Type B pancreatic cell (in vitro differentiated cells): ENCODE results near the gene FAM131B. TPM values are rescaled to one million over a fixed set of nuclear protein-coding genes. Genes with fewer than 3 reads are reported as not detected.

Experiments used
- DNase-seq: peaks from one replicate; pipeline ENCODE4 v3.0.0; 2021; ENCODE audit warnings: mixed read lengths; ENCODE audit not compliant: unreplicated experiment; ENCODE audit errors: extremely low spot score
- H3K27ac Mint-ChIP-seq: 2 replicates; pipeline ENCODE4 v1.8.0; 2021; ENCODE audit warnings: mild to moderate bottlenecking, mixed read lengths
- H3K27me3 Mint-ChIP-seq: 2 replicates; pipeline ENCODE4 v1.8.0; 2021; ENCODE audit warnings: mixed read lengths
- H3K36me3 Mint-ChIP-seq: 2 replicates; pipeline ENCODE4 v1.8.0; 2021; ENCODE audit warnings: mixed read lengths
- H3K4me1 Mint-ChIP-seq: one replicate; pipeline ENCODE4 v1.8.0; 2021; ENCODE audit warnings: mixed read lengths; ENCODE audit not compliant: unreplicated experiment
- H3K4me3 Mint-ChIP-seq: 2 replicates; pipeline ENCODE4 v1.8.0; 2021; ENCODE audit warnings: mild to moderate bottlenecking, mixed read lengths
- H3K9me3 Mint-ChIP-seq: 2 replicates; pipeline ENCODE4 v1.8.0; 2021; ENCODE audit warnings: mixed read lengths
- CTCF ChIP-seq: fragments of 200-600 bp; sonication (generic); conservative IDR thresholded peaks from 2 replicates; pipeline ENCODE4 v1.5.0; 2021; ENCODE audit warnings: antibody characterized with exemption, mild to moderate bottlenecking
- total RNA-seq: library from RNA; stranded (reverse); gene quantifications from 2 replicates; pipeline ENCODE4 v1.2.1, GENCODE V29; 2021; ENCODE audit warnings: low replicate concordance

Gene FAM131B
- total RNA-seq, 1 donor from 2014 or later, result 6.5 TPM

GRCh38 chr7:143383642-143383957 lies 21.1 kb upstream of the FAM131B start:
- no peaks in the 10 kb centered on the region for H3K36me3 Mint-ChIP-seq
- H3K4me3 Mint-ChIP-seq, result peak overlapping the region; percentile 82
- TF ChIP-seq CTCF, result no peak
- H3K4me1 Mint-ChIP-seq, result peaks cover 19% of the 10 kb centered on the region
- H3K9me3 Mint-ChIP-seq, result no peaks in the 10 kb centered on the region
- no peak for DNase-seq
- no peak overlapping the region for H3K27ac Mint-ChIP-seq
- no peaks in the 10 kb centered on the region for H3K27me3 Mint-ChIP-seq

- no peak for TF ChIP-seq CTCF
- H3K9me3 Mint-ChIP-seq, result no peaks in the 10 kb centered on the region
- H3K4me1 Mint-ChIP-seq, result peaks cover 19% of the 10 kb centered on the region
- H3K27ac Mint-ChIP-seq, result no peak overlapping the region
- H3K36me3 Mint-ChIP-seq, result no peaks in the 10 kb centered on the region
- no peaks in the 10 kb centered on the region for H3K27me3 Mint-ChIP-seq
- peak overlapping the region; percentile 82 for H3K4me3 Mint-ChIP-seq
- DNase-seq, result no peak
Observed at GRCh38 chr7:143382791-143383641, 20.5 kb upstream of the FAM131B start.

- Mint-ChIP-seq H3K9me3 (no peaks in the 10 kb centered on the region), H3K4me3 (peak overlapping the region; percentile 82)
- no peak for TF ChIP-seq CTCF
Observed at GRCh38 chr7:143382126-143382790, 19.7 kb upstream of the FAM131B start.

GRCh38 chr7:143381427-143382125 lies 19.1 kb upstream of the FAM131B start:
- peaks cover 19% of the 10 kb centered on the region for H3K4me1 Mint-ChIP-seq
- no peaks in the 10 kb centered on the region for H3K27me3 Mint-ChIP-seq
- H3K27ac Mint-ChIP-seq, result no peak overlapping the region
- no peaks in the 10 kb centered on the region for H3K9me3 Mint-ChIP-seq
- H3K4me3 Mint-ChIP-seq, result peak overlapping the region; percentile 82
- no peak for DNase-seq
- TF ChIP-seq CTCF, result no peak
- H3K36me3 Mint-ChIP-seq, result no peaks in the 10 kb centered on the region

More at GRCh38 chr7:143382126-143382790, 19.7 kb upstream of the FAM131B start:
- DNase-seq, result no peak
- Mint-ChIP-seq H3K4me1 (peaks cover 19% of the 10 kb centered on the region), H3K27me3 (no peaks in the 10 kb centered on the region), H3K27ac (no peak overlapping the region), H3K36me3 (no peaks in the 10 kb centered on the region)

GRCh38 chr7:143380646-143381426 lies 18.3 kb upstream of the FAM131B start, which contains the start of gene ZYX:
Gene ZYX, plus strand, starts transcription at chr7:143381345. Its CDS starts 227 bp downstream, at chr7:143381572.
- H3K4me1 Mint-ChIP-seq, result peaks cover 19% of the 10 kb centered on the region
- H3K36me3 Mint-ChIP-seq, result no peaks in the 10 kb centered on the region
- H3K27me3 Mint-ChIP-seq, result no peaks in the 10 kb centered on the region
- H3K27ac Mint-ChIP-seq, result peak within 1 kb of the TSS; percentile 87
- peak within 1 kb of the TSS; percentile 89 for H3K4me3 Mint-ChIP-seq
- H3K9me3 Mint-ChIP-seq, result no peaks in the 10 kb centered on the region
- no peak for TF ChIP-seq CTCF
- peak; percentile 87 for DNase-seq
